Left ventricle myocardium inferior (tissue), 1 donor: ENCODE results near the gene HDAC3. TPM values are rescaled to one million over a fixed set of nuclear protein-coding genes. Genes with fewer than 3 reads are reported as not detected.

Experiments used
- DNase-seq: peaks from one replicate; pipeline ENCODE4 v3.0.0-alpha.2; 2020
- H3K27ac ChIP-seq: fragments of 200-600 bp; replicated peaks from 2 replicates; pipeline ENCODE4 v1.8.0; 2021
- H3K27me3 ChIP-seq: fragments of 200-600 bp; 2 replicates; pipeline ENCODE4 v1.8.0; 2021; ENCODE audit warnings: low read depth
- H3K36me3 ChIP-seq: fragments of 200-600 bp; 2 replicates; pipeline ENCODE4 v1.8.0; 2021
- H3K4me1 ChIP-seq: fragments of 200-600 bp; 2 replicates; pipeline ENCODE4 v1.8.0; 2021
- H3K4me3 ChIP-seq: fragments of 200-600 bp; 2 replicates; pipeline ENCODE4 v1.8.0; 2021; ENCODE audit warnings: mild to moderate bottlenecking, moderate library complexity
- H3K9me3 ChIP-seq: fragments of 200-600 bp; replicated peaks from 2 replicates; pipeline ENCODE4 v1.8.0; 2021
- intact Hi-C: fragments of 100-400 bp; cut with micrococcal nuclease; formaldehyde crosslinking; loops from one replicate; pipeline ENCODE4 v1.11.0; 2022
- total RNA-seq: library from RNA; stranded (reverse); fragmentation: NEBNext Ultra II Directional; extraction: Animal tissue kit (Norgen Biotek cat#: 25700); gene quantifications from one replicate; pipeline ENCODE4 v1.2.1, GENCODE V29; 2021
- TF ChIP-seq, protein P1 (sequence below): fragments of 200-600 bp; IDR thresholded peaks from 2 replicates; pipeline ENCODE4 v1.8.0; 2021; ENCODE audit warnings: antibody characterized with exemption, mild to moderate bottlenecking, borderline replicate concordance
- donor health status: DM: no; HTN: yes; CAD: no; lungs with severe emphysema.

HDAC3 gene
- total RNA-seq, 1 donor from 2014 or later = 27.4 TPM

DNA sequence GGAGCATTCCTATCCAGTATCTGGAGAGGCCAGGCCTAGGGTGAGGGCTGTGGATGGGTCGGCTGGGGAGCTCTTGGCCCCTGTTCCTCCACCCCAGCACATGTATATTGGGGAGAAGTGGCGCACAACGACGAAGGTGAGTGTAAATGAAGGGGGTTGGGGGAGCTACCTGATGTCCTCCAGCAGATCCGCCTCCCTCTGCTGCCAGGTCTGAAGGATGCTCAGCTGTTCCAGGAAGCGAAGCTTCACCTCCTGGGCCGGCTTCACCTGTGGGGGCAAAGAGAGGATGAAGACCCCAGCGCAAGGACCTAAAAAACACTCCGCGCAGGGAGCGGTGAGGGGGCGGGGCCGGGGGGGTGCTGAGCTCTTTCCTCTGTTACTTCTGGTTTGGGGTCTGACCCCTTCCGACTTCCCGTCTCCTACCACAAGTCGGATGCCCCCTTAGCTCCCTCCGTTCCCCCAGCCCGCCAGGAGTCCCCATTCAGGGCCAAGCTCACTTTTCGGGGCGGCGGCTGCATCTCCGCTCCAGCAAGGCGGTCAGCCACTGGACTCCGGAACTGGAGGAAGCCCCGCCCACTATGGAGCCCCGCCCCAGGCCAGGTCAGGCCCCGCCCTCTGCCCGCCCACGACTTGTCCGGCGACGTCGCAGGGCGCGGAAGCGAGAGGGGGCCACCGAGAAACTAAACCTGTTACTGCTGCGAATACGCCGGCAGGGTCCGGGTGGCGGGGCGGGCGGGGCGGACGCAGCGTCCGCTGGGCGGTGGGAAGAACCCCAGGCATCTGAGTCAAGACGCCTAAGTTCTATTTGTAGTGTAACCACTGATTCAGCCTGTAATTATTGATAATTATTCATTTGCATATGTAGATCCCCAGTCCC, 14.4 kb upstream of the HDAC3 start, which contains the start of gene FCHSD1:
Gene FCHSD1, minus strand, starts transcription at position 568 of the 877 bp plus-strand sequence. Its CDS starts 50 bp downstream, at position 518.
- H3K4me3 ChIP-seq = peak within 1 kb of the TSS; percentile 72
- peak within 1 kb of the TSS; percentile 29 for H3K27ac ChIP-seq
- TF ChIP-seq, protein P1, sequence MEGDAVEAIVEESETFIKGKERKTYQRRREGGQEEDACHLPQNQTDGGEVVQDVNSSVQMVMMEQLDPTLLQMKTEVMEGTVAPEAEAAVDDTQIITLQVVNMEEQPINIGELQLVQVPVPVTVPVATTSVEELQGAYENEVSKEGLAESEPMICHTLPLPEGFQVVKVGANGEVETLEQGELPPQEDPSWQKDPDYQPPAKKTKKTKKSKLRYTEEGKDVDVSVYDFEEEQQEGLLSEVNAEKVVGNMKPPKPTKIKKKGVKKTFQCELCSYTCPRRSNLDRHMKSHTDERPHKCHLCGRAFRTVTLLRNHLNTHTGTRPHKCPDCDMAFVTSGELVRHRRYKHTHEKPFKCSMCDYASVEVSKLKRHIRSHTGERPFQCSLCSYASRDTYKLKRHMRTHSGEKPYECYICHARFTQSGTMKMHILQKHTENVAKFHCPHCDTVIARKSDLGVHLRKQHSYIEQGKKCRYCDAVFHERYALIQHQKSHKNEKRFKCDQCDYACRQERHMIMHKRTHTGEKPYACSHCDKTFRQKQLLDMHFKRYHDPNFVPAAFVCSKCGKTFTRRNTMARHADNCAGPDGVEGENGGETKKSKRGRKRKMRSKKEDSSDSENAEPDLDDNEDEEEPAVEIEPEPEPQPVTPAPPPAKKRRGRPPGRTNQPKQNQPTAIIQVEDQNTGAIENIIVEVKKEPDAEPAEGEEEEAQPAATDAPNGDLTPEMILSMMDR = peak; percentile 21
- H3K9me3 ChIP-seq = no peaks in the 10 kb centered on the region
- H3K36me3 ChIP-seq = peaks cover 9% of the 10 kb centered on the region
- peaks cover 16% of the 10 kb centered on the region for H3K4me1 ChIP-seq
- intact Hi-C loops = no loop called here
- H3K27me3 ChIP-seq = no peaks in the 10 kb centered on the region
- peak; percentile 90 for DNase-seq

DNA sequence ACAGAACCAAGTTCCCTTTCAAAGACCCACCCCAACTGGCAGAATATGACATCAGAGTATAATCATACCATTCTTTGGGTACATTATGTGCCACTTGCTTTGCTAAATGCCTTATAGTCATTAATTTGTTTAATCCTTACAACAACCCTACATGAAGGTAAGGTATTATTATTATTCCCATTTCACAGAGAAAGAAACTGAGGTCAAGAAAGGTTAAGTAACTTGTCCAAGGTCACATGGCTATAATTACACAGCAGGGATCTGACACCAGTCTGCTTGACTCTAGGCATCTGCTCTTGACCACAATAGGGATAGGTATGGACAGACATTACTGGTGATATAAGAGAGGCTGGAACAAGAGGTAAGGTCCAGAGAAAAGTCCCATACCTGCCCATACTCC, 13.3 kb upstream of the HDAC3 start:
- intact Hi-C loops = no loop called here
- no peaks in the 10 kb centered on the region for H3K27me3 ChIP-seq
- no peaks in the 10 kb centered on the region for H3K36me3 ChIP-seq
- H3K4me1 ChIP-seq = peaks cover 16% of the 10 kb centered on the region
- H3K4me3 ChIP-seq = no peak overlapping the region
- H3K27ac ChIP-seq = no peak overlapping the region
- TF ChIP-seq, protein P1 = no peak
- no peak for DNase-seq
- H3K9me3 ChIP-seq = no peaks in the 10 kb centered on the region

DNA sequence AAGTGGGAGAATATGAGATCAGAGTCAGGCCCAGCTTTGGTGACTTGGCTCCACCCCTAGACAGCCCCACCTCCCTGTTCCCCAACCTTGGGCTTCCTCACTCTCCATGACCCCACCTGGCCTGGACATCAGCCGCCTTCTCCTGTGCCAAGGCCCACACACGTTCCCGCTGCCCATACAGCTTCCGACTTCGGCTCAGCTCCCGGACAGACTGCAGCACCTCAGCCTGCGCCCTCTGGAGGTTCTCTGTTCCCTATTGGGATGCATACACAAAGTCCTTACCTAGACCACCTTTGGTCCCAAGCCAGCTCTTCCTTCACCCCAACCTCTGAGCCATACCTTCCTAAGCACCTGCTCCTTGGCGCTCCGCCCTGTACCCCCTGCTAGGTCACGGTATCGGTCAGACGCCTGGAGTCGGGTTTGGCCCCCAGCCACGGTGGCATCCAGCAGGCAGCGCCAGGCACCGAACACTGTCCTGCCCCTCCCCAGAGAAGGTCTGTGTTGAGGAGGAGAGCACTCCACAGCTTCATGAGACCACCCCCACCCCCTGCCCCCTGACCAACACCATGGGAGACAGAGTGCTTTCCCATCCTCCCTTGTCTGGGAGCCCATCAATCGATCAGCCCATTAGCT, 12.5 kb upstream of the HDAC3 start:
- Histone ChIP-seq H3K36me3 (no peaks in the 10 kb centered on the region), H3K4me1 (peaks cover 16% of the 10 kb centered on the region), H3K27me3 (no peaks in the 10 kb centered on the region), H3K27ac (no peak overlapping the region), H3K9me3 (no peaks in the 10 kb centered on the region), H3K4me3 (no peak overlapping the region)
- DNase-seq = no peak
- TF ChIP-seq, protein P1 = no peak
- intact Hi-C loops = no loop called here

DNA sequence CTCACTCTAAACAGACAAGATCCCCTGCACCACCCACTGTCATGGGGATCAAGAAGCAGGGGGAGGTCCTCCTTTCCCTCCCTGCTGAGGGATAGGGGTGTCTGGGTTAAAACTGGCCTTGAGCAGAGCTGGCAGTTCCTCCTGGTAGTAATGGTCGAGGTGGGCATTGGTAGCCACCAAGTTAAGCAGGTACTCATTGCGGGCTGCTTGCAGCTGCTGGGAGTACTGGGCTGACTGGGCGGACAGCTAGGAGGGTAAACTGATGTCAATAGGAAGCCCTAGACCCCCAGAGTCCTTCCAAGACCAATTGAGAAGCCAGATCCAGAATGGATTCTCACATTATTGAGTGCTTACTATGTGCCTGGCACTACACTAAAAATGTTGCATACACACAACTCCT, 11.2 kb upstream of the HDAC3 start:
- Histone ChIP-seq H3K27me3 (no peaks in the 10 kb centered on the region), H3K4me1 (peaks cover 16% of the 10 kb centered on the region), H3K4me3 (no peak overlapping the region), H3K36me3 (no peaks in the 10 kb centered on the region), H3K27ac (no peak overlapping the region), H3K9me3 (no peaks in the 10 kb centered on the region)
- no peak for DNase-seq
- TF ChIP-seq, protein P1 = no peak
- intact Hi-C loops = no loop called here

DNA sequence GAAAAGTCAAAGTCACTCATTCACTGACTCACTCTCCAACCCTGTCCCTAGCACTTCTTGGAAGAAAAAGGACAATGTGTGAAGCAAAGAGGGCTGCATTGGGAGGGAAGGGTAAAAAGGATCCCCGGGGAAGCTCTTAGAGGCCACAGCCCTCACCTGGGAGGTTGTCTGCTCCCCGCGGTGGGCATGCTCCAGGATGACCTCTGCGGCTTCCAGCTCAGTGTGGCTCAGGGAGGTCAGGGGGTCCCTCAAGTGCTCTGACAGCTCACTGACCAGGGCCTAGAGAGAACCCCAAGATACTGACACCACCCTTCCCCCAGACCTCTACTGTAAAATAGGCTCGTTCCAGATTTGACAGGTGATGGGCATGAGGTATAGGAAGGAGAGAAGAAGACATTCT, 10.6 kb upstream of the HDAC3 start:
- intact Hi-C loops = no loop called here
- H3K27me3 ChIP-seq = no peaks in the 10 kb centered on the region
- no peak overlapping the region for H3K4me3 ChIP-seq
- TF ChIP-seq, protein P1 = no peak
- no peak for DNase-seq
- no peaks in the 10 kb centered on the region for H3K36me3 ChIP-seq
- H3K9me3 ChIP-seq = no peaks in the 10 kb centered on the region
- no peak overlapping the region for H3K27ac ChIP-seq
- H3K4me1 ChIP-seq = peaks cover 16% of the 10 kb centered on the region
